Endothelial cell of umbilical vein (primary cell): ENCODE measurements around the gene CCR5. TPM values are rescaled to one million over a fixed set of nuclear protein-coding genes. Genes with fewer than 3 reads are reported as not detected.

Experiments
- BruUV-seq: library from RNA; stranded (reverse); fragments of 400-500 nt; replicated peaks from 2 replicates; lab custom pipeline; 2021; lab: Mats Ljungman, UMichigan
- CTCF ChIA-PET: fragments of 300-600, 350-600 bp; sonication (Branson Sonifier 250); formaldehyde crosslinking; loops from one replicate; lab custom pipeline; 2021; ENCODE audit warnings: antibody characterized with exemption, inconsistent platforms; lab: Charles Lee
- POLR2A ChIA-PET: fragments of 300-600, 350-600 bp; sonication (Branson Sonifier 250); formaldehyde crosslinking; loops from one replicate; lab custom pipeline; 2021; ENCODE audit warnings: antibody characterized with exemption, inconsistent platforms; lab: Charles Lee
- DNase-seq: peaks from one replicate; pipeline ENCODE4 v3.0.0-alpha.2; 2011; ENCODE audit warnings: low read depth, low spot score
- FAIRE-seq: peaks from 2 replicates; lab custom pipeline; 2011; peaks lifted over from hg19 to GRCh38; lab: Jason Lieb, UNC
- H2AFZ ChIP-seq: 2 replicates; pipeline ENCODE4 v1.6.0; 2012; ENCODE audit warnings: low read depth, low read length, control low read depth, inconsistent platforms
- H3K27ac ChIP-seq: 2 replicates; pipeline ENCODE4 v1.5.1; 2011; ENCODE audit warnings: low read depth, mild to moderate bottlenecking, control low read depth, low read length, moderate library complexity; ENCODE audit not compliant: insufficient read depth
- H3K27me3 ChIP-seq, 2 experiments: 2 replicates each; pipeline versions ENCODE4 v1.6.0 to v1.6.1; 2011; ENCODE audit warnings: low read length in 2 of 2, mixed read lengths in 1 of 2; ENCODE audit not compliant: control insufficient read depth in 2 of 2, insufficient read depth in 2 of 2
- H3K36me3 ChIP-seq, 2 experiments: 2 replicates in 1 of 2; 3 replicates in 1 of 2; pipeline ENCODE4 v1.5.1; 2011; ENCODE audit warnings: low read length in 2 of 2, mild to moderate bottlenecking in 1 of 2, moderate library complexity in 1 of 2; ENCODE audit not compliant: control insufficient read depth in 2 of 2, insufficient read depth in 2 of 2; ENCODE audit errors: extremely low read depth in 1 of 2
- H3K4me1 ChIP-seq: 3 replicates; pipeline ENCODE4 v1.5.1; 2011; ENCODE audit warnings: mild to moderate bottlenecking, low read length; ENCODE audit not compliant: control insufficient read depth, insufficient read depth; ENCODE audit errors: extremely low read depth
- H3K4me2 ChIP-seq: 2 replicates; pipeline ENCODE4 v1.6.1; 2011; ENCODE audit warnings: low read length, control low read depth, mixed read lengths; ENCODE audit not compliant: insufficient read depth
- H3K4me3 ChIP-seq, 3 experiments: fragments of 200-600 bp in 1 of 3; sonication (generic), shearing (Covaris generic) in 1 of 3; replicated peaks in 1 of 3; 2 replicates each; pipeline ENCODE4 v1.5.1; 2011 to 2016; ENCODE audit warnings: control low read depth in 3 of 3, low read length in 3 of 3, mild to moderate bottlenecking in 2 of 3, inconsistent platforms in 1 of 3, low read depth in 1 of 3, moderate library complexity in 1 of 3; ENCODE audit not compliant: insufficient read depth in 1 of 3
- H3K79me2 ChIP-seq: 2 replicates; pipeline ENCODE4 v1.6.0; 2012; ENCODE audit warnings: low read length, inconsistent platforms; ENCODE audit not compliant: control insufficient read depth, insufficient read depth
- H3K9ac ChIP-seq: replicated peaks from 2 replicates; pipeline ENCODE3; 2011; ENCODE audit warnings: low read length, control low read depth; ENCODE audit not compliant: insufficient read depth; ENCODE audit errors: extremely low read depth
- H3K9me1 ChIP-seq: replicated peaks from 3 replicates; pipeline ENCODE4 v1.6.0; 2011; ENCODE audit warnings: mild to moderate bottlenecking, low read length; ENCODE audit not compliant: control insufficient read depth, insufficient read depth; ENCODE audit errors: extremely low read depth
- H3K9me3 ChIP-seq: replicated peaks from 2 replicates; pipeline ENCODE4 v1.5.1; 2012; ENCODE audit warnings: low read length, inconsistent platforms; ENCODE audit not compliant: control insufficient read depth, insufficient read depth
- H4K20me1 ChIP-seq: replicated peaks from 2 replicates; pipeline ENCODE3; 2011; ENCODE audit warnings: mild to moderate bottlenecking, low read length; ENCODE audit not compliant: control insufficient read depth, insufficient read depth; ENCODE audit errors: extremely low read depth
- EZH2 ChIP-seq: IDR thresholded peaks from 2 replicates; pipeline ENCODE4 v1.6.1; 2012; ENCODE audit warnings: borderline replicate concordance, low read depth, mild to moderate bottlenecking, moderate library complexity, low read length, inconsistent platforms; ENCODE audit not compliant: severe bottlenecking
- FOS ChIP-seq: IDR thresholded peaks from 2 replicates; pipeline ENCODE4 v1.6.1; 2011; ENCODE audit warnings: mild to moderate bottlenecking, low read length, moderate library complexity, borderline replicate concordance; ENCODE audit not compliant: insufficient read depth
- GATA2 ChIP-seq: IDR thresholded peaks from 2 replicates; pipeline ENCODE4 v1.7.0; 2011; ENCODE audit warnings: low read depth, mild to moderate bottlenecking, moderate library complexity, mixed read lengths, low read length; ENCODE audit not compliant: insufficient read length, insufficient read depth
- JUN ChIP-seq: IDR thresholded peaks from 2 replicates; pipeline ENCODE4 v1.6.1; 2011; ENCODE audit warnings: borderline replicate concordance, low read depth; ENCODE audit not compliant: insufficient read length, insufficient read depth
- MYC ChIP-seq: IDR thresholded peaks from one replicate; pipeline ENCODE4 v1.6.1; 2011; ENCODE audit warnings: mild to moderate bottlenecking, low read depth, low read length
- POLR2A ChIP-seq: IDR thresholded peaks from 2 replicates; pipeline ENCODE4 v1.6.1; 2012; ENCODE audit warnings: low read depth, mild to moderate bottlenecking, control low read depth, low read length
- POLR2AphosphoS5 ChIP-seq: IDR thresholded peaks from 2 replicates; pipeline ENCODE4 v1.6.1; 2012; ENCODE audit warnings: low read depth, mild to moderate bottlenecking, control low read depth, low read length, moderate library complexity; ENCODE audit not compliant: insufficient read depth
- dilution Hi-C: fragments of 300-500 bp; cut with MboI; formaldehyde crosslinking; loops from one replicate; pipeline ENCODE4 v1.15.0; 2019; ENCODE audit warnings: low sequenced_read_pairs; ENCODE audit not compliant: extremely low pct_ligation_motif_present
- intact Hi-C: fragments of 100-400 bp; cut with micrococcal nuclease; formaldehyde crosslinking; loops from one replicate; pipeline ENCODE4 v1.10.0; 2022
- polyA plus RNA-seq, 4 experiments: library from polyadenylated mRNA; depleted of rRNA in 3 of 4; stranded (reverse) in 3 of 4; unstranded in 1 of 4; fragments of >200 nt; gene quantifications; 2 replicates each; pipeline versions ENCODE4 v1.2.1 to v1.2.3, GENCODE V29; 2011 to 2012; ENCODE audit warnings: missing spikeins in 1 of 4
- total RNA-seq: library from RNA; stranded (reverse); gene quantifications from 2 replicates; pipeline ENCODE4 v1.2.3, GENCODE V29; 2021
- TF ChIP-seq, protein P1 (sequence below), 2 donors: IDR thresholded peaks; 1 replicate in 1 of 2; 2 replicates in 1 of 2; pipeline ENCODE4 v1.5.1; 2011; ENCODE audit warnings: low read length in 2 of 2, mild to moderate bottlenecking in 2 of 2, moderate library complexity in 2 of 2, control low read depth in 1 of 2, inconsistent platforms in 1 of 2, low read depth in 1 of 2; ENCODE audit not compliant: insufficient read depth in 1 of 2; ENCODE audit errors: extremely low read depth in 1 of 2
- TF ChIP-seq, protein P2 (sequence below): IDR thresholded peaks from 2 replicates; pipeline ENCODE4 v1.6.1; 2011; ENCODE audit not compliant: insufficient read depth, insufficient read length

CCR5 gene
- total and polyA plus RNA-seq, 2 donors (not counting 3 experiments of a cell fraction or from before 2014, with no cell fraction given) = not detected

DNA sequence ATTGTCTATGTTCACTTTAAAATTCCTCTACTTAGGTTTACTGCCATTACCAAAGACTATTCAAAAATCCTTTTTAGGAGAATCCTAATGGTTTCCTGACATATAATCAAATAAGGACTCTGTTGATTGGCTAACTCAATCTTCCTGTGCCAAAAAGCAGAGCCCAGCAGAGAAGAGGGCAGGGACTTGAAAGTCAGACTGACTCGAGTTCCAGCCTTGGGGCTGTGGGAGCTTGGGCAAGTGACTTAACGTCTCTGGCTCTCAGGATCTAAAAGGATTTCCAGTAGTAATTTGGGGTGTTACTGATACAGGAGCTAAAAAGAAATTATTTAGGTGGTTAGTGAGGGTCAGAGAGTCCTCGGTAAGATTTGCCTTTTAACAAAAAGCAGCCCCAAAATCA, 10.9 kb downstream of the CCR5 start:
- Histone ChIP-seq H3K9me1 (no peaks in the 10 kb centered on the region), H3K36me3 (no peaks in the 10 kb centered on the region)

More for the DNA sequence above, 10.9 kb downstream of the CCR5 start:
- intact Hi-C loops = no loop called here
- ChIA-PET POLR2A (no interaction called here), CTCF (interaction anchor here (1.3 to 2.0 kb wide), 3 partner anchors 11 to 46 kb away, joined by 3 to 5 read pairs (median 4); partner anchors contain the start of gene CCR5)
- no peak for TF ChIP-seq POLR2AphosphoS5
- TF ChIP-seq FOS = no peak
- TF ChIP-seq JUN = no peak
- no peak for TF ChIP-seq POLR2A
- TF ChIP-seq MYC = no peak
- TF ChIP-seq, protein P1, sequence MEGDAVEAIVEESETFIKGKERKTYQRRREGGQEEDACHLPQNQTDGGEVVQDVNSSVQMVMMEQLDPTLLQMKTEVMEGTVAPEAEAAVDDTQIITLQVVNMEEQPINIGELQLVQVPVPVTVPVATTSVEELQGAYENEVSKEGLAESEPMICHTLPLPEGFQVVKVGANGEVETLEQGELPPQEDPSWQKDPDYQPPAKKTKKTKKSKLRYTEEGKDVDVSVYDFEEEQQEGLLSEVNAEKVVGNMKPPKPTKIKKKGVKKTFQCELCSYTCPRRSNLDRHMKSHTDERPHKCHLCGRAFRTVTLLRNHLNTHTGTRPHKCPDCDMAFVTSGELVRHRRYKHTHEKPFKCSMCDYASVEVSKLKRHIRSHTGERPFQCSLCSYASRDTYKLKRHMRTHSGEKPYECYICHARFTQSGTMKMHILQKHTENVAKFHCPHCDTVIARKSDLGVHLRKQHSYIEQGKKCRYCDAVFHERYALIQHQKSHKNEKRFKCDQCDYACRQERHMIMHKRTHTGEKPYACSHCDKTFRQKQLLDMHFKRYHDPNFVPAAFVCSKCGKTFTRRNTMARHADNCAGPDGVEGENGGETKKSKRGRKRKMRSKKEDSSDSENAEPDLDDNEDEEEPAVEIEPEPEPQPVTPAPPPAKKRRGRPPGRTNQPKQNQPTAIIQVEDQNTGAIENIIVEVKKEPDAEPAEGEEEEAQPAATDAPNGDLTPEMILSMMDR (IDR thresholded peaks at IDR 0.05; ENCODE audit: extremely low read depth in 1 of 2, insufficient read depth in 1 of 2, low read depth in 1 of 2, low read length in 2 of 2) = no peak
- TF ChIP-seq EZH2 = no peak
- TF ChIP-seq, protein P2, sequence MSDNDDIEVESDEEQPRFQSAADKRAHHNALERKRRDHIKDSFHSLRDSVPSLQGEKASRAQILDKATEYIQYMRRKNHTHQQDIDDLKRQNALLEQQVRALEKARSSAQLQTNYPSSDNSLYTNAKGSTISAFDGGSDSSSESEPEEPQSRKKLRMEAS = no peak
- no peak for TF ChIP-seq GATA2
- no peaks in the 10 kb centered on the region for H4K20me1 ChIP-seq
- H3K4me2 ChIP-seq = no peak overlapping the region
- no peaks in the 10 kb centered on the region for H3K9me3 ChIP-seq
- H3K27me3 ChIP-seq = peaks cover 4 to 15% of the 10 kb centered on the region in 2 experiments
- H3K79me2 ChIP-seq = no peaks in the 10 kb centered on the region
- DNase-seq (no peak), FAIRE-seq (no peak)
- no peaks in the 10 kb centered on the region for H3K4me1 ChIP-seq
- BruUV-seq = no TSS peak
- no peak overlapping the region for H3K4me3 ChIP-seq
- dilution Hi-C loops = no loop called here
- no peak overlapping the region for H2AFZ ChIP-seq
- no peak overlapping the region for H3K9ac ChIP-seq
- no peak overlapping the region for H3K27ac ChIP-seq
